Fibroblast of mammary gland (primary cell): ENCODE results near the gene WIZ.
"Not testable (repeated sequence)": the region's sequence is repeated elsewhere in the genome, so short reads cannot be mapped to it uniquely, and the experiment has no call there.

Experiments used
- DNase-seq: peaks from one replicate; pipeline ENCODE4 v3.0.0-alpha.2; 2010; ENCODE audit warnings: low read depth
- H3K4me3 ChIP-seq: 2 replicates; pipeline ENCODE4 v1.5.1; 2011; ENCODE audit warnings: low read depth, mild to moderate bottlenecking, low read length, moderate library complexity; ENCODE audit not compliant: control insufficient read depth
- TF ChIP-seq, protein P1 (sequence below): conservative IDR thresholded peaks from 2 replicates; pipeline ENCODE4 v1.5.1; 2011; ENCODE audit warnings: low read depth, low read length, inconsistent platforms; ENCODE audit not compliant: control insufficient read depth, insufficient read depth

WIZ gene

DNA sequence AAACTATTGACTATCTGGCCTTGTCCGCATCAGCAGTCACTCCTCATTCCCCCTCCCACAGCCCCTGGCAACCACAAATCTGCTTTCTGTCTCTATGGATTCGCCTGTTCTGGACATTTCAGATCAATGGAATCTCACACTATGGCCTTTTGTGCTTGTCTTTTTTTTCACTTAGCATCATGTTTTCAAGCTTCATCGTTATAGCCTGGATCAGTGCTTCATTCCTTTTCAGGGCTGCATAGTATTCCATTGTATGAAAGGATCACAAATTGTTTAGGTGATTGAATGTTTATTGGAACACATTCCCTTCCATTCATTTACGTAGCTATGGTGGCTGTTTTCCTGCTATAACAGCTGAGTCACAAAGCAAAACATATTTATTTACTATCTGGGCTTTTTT, 37.3 kb upstream of the WIZ start:
- H3K4me3 ChIP-seq, result no peak overlapping the region
- TF ChIP-seq, protein P1, sequence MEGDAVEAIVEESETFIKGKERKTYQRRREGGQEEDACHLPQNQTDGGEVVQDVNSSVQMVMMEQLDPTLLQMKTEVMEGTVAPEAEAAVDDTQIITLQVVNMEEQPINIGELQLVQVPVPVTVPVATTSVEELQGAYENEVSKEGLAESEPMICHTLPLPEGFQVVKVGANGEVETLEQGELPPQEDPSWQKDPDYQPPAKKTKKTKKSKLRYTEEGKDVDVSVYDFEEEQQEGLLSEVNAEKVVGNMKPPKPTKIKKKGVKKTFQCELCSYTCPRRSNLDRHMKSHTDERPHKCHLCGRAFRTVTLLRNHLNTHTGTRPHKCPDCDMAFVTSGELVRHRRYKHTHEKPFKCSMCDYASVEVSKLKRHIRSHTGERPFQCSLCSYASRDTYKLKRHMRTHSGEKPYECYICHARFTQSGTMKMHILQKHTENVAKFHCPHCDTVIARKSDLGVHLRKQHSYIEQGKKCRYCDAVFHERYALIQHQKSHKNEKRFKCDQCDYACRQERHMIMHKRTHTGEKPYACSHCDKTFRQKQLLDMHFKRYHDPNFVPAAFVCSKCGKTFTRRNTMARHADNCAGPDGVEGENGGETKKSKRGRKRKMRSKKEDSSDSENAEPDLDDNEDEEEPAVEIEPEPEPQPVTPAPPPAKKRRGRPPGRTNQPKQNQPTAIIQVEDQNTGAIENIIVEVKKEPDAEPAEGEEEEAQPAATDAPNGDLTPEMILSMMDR, result no peak
- no peak for DNase-seq

DNA sequence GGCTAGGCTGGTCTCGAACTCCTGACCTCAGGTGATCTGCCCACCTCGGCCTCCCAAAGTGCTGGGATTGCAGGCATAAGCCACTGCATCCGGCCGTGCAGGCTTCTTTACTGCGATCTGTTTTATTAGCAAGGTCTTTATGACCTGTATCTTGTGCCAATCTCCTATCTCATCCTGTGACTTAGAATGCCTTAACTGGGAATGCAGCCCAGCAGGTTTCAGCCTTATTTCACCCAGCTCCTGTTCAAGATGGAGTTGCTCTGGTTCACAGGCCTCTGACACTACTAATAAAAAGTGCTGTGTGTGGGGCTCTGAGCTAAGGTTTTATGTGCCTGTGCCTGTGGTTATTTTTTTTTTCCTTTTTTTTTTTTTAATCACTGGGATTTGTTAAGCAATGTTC, 36.0 kb upstream of the WIZ start:
- DNase-seq, H3K4me3 ChIP-seq: not testable (repeated sequence)

DNA sequence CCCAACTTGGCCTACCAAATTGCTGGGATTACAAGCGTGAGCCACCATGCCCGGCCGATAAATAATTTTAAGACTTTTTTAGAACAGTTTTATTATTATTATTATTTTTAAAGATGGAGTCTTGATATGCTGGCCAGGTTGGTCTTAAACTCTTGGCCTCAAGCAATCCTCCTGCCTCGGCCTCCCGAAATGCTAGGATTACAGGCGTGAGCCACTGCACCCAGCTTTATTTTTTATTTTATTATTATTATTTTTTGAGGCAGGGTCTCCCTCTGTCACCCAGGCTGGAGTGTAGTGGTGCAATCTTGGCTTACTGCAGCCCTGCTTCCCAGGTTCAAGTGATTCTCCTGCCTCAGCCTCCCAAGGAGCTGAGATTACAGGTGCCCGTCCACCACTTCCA, 31.2 kb upstream of the WIZ start:
- DNase-seq, H3K4me3 ChIP-seq: not testable (repeated sequence)

DNA sequence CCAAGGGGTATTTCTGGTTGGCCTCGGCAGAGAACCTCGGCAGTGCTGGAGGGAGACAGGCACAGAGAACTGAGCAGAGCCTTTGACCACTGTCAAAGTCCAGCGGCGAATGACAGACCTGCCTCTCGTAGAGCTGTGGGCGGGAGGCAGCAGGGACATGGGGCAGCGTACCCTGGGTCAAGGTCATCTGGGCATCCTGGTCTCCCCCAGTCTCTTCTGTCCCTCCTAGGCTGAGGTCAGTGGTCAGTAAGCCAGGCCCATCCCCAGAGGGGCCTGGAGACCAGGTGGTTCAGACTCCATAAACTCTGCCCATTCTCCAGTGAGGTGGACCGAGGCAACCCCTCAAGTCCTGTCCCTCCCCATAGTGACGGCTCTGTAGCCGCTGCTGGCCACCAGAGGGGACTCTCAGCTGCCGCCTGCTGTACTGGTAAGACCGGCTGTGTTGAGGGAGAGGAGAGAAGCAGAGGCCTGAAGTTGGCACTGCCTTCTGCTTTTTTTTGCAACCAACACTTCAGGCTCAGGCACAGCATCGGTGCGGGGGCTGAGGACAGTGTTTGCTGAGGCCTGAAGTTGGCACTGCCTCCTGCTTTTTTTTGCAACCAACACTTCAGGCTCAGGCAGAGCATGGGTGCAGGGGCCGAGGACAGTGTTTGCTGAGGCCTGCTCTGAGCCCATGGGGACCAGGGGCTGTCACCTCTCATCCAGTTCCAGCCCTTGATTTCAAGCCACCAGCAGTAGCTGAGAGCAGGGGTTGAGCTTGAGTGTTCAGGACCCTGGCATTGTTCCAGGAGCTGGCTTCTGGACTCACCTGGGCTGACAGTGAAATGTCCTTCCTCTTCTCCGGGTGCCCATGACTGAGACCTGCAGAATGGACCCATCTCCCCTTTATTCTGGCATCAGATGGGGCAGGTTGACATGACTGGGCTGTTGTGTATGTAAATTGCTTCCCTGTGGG, 29.9 kb upstream of the WIZ start, which contains the start of gene PGLYRP2:
Gene PGLYRP2, minus strand, starts transcription at position 111 of the 955 bp plus-strand sequence. CDS start 130 bp downstream, outside the sequence.
- no peak for DNase-seq
- no peak within 1 kb of the TSS for H3K4me3 ChIP-seq
- TF ChIP-seq, protein P1, result no peak

DNA sequence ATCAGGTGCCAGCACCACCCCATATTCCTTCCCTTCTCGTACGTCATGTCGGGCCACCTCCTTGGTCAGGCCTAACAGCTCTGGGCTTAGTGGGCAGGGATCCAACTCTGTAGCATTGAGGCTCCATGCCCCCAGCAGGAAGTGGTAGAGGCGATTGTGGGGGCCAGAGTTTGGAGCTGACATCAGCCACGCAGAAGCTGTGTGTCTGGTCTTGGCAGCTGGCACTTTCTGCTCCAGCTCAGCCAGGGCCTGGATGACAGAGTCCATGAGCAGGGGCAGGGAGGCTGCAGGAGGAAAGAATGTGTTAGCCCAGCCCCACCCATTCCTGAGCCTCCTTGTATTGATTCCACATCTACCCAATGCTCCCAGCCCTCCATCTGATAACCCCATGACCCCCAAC, 26.6 kb upstream of the WIZ start:
- DNase-seq, result no peak
- TF ChIP-seq, protein P1, result no peak
- no peak overlapping the region for H3K4me3 ChIP-seq

DNA sequence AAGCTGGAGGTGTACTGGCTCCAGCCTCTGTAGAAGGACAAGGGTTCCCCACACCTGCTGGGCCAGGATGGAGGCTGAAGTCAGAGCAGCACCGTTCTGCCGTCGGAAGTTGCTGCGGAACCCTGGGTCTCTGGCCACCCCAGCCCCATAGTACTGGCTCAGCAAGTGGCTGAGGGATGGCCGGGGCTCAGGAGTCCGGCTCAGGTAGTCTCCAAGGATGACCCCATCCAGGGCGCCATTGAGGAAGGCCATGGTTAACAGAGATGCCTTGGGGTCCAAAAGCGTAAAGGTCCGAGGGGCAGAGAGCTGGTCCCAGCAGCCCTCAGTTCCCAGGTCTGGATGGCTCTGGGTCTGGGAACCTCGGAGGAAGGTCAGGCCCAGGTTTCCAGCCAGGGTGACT, 25.9 kb upstream of the WIZ start:
- no peak for DNase-seq
- H3K4me3 ChIP-seq, result no peak overlapping the region

DNA sequence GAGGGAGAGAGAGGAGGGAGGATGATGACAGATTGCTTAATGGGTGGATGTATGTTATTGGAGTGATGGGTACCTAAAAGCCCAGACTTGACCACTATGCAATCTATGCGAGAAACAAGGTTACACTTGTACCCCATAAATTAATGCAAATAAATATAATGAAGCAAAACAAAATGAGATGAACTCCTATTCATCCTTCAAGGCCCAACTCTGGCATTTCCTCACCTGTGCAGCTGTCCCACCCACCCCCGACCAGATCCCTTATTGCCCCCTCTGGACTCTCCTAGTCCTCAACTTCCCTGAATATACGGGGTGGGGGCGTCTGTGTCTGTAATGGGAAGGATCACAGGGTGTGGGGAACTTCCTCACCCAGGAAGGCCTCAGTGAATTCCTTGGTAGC, 25.4 kb upstream of the WIZ start:
- H3K4me3 ChIP-seq, result no peak overlapping the region
- TF ChIP-seq, protein P1, result no peak
- no peak for DNase-seq

More for the DNA sequence above, 25.9 kb upstream of the WIZ start:
- TF ChIP-seq, protein P1, result no peak

DNA sequence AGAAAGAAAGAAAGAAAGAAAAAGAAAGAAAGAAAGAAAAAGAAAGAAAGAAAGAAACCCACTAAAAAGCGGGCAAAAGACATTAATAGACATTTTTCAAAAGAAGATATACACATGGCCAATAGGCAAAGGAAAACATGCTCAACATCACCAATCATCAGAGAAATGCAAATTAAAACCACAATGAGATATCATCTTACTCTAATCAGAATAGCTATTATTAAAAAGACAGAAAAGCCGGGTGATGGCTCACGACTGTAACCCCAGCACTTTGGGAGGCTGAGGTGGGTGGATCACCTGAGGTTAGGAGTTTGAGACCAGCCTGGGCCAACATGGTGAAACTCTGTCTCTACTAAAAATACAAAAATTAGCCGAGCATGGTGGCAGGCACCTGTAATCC, 24.1 kb upstream of the WIZ start:
- not testable (repeated sequence) for DNase-seq, H3K4me3 ChIP-seq
